ENCODE data around the gene DERA. TPM values are rescaled to one million over a fixed set of nuclear protein-coding genes. Genes with fewer than 3 reads are reported as not detected.

The DERA gene
- total and polyA plus RNA-seq, 2 of the 8 experiments (the other 6 are each of a cell fraction or from before 2014, with no cell fraction given) = 13.1 to 17.1 TPM

GRCh38 chr12:16019136-16019535, 108.0 kb downstream of the DERA start (continued):
- TF ChIP-seq SIN3A (conservative IDR thresholded peaks at IDR 0.05 in 1 of 2, IDR thresholded peaks at IDR 0.05 in 1 of 2; ENCODE audit: low read depth in 1 of 2, low read length in 2 of 2) = no peak
